Hepatocyte (in vitro differentiated cells): ENCODE measurements around the gene DAB2.

Experiments
- EZH2 ChIP-seq: fragments of 200-600 bp; sonication (generic); IDR thresholded peaks from 2 replicates; pipeline ENCODE4 v1.6.1; 2016; ENCODE audit warnings: antibody characterized with exemption, mild to moderate bottlenecking, borderline replicate concordance
- EZH2phosphoT487 ChIP-seq: fragments of 200-600 bp; sonication (generic); IDR thresholded peaks from one replicate; pipeline ENCODE4 v1.6.1; 2018; ENCODE audit warnings: antibody characterized with exemption, mild to moderate bottlenecking, low read depth, moderate library complexity; ENCODE audit not compliant: unreplicated experiment, severe bottlenecking
- TF ChIP-seq, protein P1 (sequence below): fragments of 200-600 bp; sonication (generic); IDR thresholded peaks from 2 replicates; pipeline ENCODE4 v1.5.1; 2016; ENCODE audit warnings: antibody characterized with exemption, mild to moderate bottlenecking; ENCODE audit not compliant: poor library complexity

DNA sequence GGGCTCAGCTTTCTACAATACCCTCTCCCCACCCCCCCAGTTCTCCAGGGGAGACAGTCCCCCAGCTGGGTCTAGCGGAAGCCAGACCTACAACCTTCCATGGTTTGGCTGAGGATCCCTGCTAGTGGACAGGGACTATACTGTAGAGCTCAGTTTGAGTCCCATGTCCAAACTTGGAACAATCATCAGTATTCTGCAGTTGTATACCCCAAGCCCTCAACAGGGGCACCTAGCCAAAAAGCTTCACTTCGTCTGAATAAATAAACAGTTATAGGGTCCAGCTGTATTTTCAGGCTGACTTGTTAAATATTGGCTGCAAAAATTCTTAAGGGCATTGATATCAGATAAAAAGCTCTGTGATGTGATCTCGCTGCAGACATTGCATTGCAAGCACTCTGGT lies 45.1 kb downstream of the DAB2 start:
- TF ChIP-seq, protein P1, sequence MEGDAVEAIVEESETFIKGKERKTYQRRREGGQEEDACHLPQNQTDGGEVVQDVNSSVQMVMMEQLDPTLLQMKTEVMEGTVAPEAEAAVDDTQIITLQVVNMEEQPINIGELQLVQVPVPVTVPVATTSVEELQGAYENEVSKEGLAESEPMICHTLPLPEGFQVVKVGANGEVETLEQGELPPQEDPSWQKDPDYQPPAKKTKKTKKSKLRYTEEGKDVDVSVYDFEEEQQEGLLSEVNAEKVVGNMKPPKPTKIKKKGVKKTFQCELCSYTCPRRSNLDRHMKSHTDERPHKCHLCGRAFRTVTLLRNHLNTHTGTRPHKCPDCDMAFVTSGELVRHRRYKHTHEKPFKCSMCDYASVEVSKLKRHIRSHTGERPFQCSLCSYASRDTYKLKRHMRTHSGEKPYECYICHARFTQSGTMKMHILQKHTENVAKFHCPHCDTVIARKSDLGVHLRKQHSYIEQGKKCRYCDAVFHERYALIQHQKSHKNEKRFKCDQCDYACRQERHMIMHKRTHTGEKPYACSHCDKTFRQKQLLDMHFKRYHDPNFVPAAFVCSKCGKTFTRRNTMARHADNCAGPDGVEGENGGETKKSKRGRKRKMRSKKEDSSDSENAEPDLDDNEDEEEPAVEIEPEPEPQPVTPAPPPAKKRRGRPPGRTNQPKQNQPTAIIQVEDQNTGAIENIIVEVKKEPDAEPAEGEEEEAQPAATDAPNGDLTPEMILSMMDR = no peak
- TF ChIP-seq EZH2phosphoT487 (no peak), EZH2 (no peak)
